CD14-positive monocyte (primary cell): ENCODE data around the gene LIN9. TPM values are rescaled to one million over a fixed set of nuclear protein-coding genes. Genes with fewer than 3 reads are reported as not detected.
"Not testable (repeated sequence)": the region's sequence is repeated elsewhere in the genome, so short reads cannot be mapped to it uniquely, and the experiment has no call there.

Experiments
- DNase-seq, 3 donors: peaks; one replicate each; pipeline ENCODE4 v3.0.0-alpha.2; 2011 to 2022
- H2AFZ ChIP-seq: 2 replicates; pipeline ENCODE4 v1.6.0; 2012; ENCODE audit warnings: mild to moderate bottlenecking, low read depth, low read length, inconsistent platforms; ENCODE audit not compliant: insufficient read depth, poor library complexity, severe bottlenecking
- H3K27ac ChIP-seq, 2 donors: 1 replicate in 1 of 2; 2 replicates in 1 of 2; pipeline ENCODE4 v1.5.1; 2012 to 2013; ENCODE audit warnings: low read length in 2 of 2, control low read depth in 1 of 2, inconsistent platforms in 1 of 2, low read depth in 1 of 2, mild to moderate bottlenecking in 1 of 2
- H3K27me3 ChIP-seq, 2 donors: one replicate each; pipeline versions ENCODE4 v1.6.0 to v1.6.1; 2011 to 2013; ENCODE audit warnings: low read length in 2 of 2; ENCODE audit not compliant: control insufficient read depth in 2 of 2, insufficient read depth in 2 of 2
- H3K36me3 ChIP-seq, 2 donors: replicated peaks in 1 of 2; 1 replicate in 1 of 2; 2 replicates in 1 of 2; pipeline versions ENCODE4 v1.5.1 to v1.6.1; 2012 to 2013; ENCODE audit warnings: low read length in 2 of 2, control low read depth in 1 of 2, inconsistent platforms in 1 of 2, mild to moderate bottlenecking in 1 of 2; ENCODE audit not compliant: insufficient read depth in 2 of 2, control insufficient read depth in 1 of 2
- H3K4me1 ChIP-seq, 2 donors: 1 replicate in 1 of 2; 2 replicates in 1 of 2; pipeline versions ENCODE4 v1.5.1 to v1.6.1; 2012 to 2013; ENCODE audit warnings: low read length in 2 of 2, control low read depth in 1 of 2, inconsistent platforms in 1 of 2, mild to moderate bottlenecking in 1 of 2, moderate library complexity in 1 of 2; ENCODE audit not compliant: insufficient read depth in 2 of 2, control insufficient read depth in 1 of 2
- H3K4me2 ChIP-seq: replicated peaks from 2 replicates; pipeline ENCODE3; 2012; ENCODE audit warnings: low read length, moderate library complexity, mild to moderate bottlenecking; ENCODE audit not compliant: poor library complexity, severe bottlenecking; ENCODE audit errors: extremely low read depth
- H3K4me3 ChIP-seq, 3 experiments: fragments of 200-600 bp in 1 of 3; sonication (generic) in 1 of 3; replicated peaks in 1 of 3; 1 replicate in 2 of 3; 2 replicates in 1 of 3; pipeline ENCODE4 v1.5.1; 2011 to 2013; ENCODE audit warnings: low read length in 3 of 3, mild to moderate bottlenecking in 3 of 3, control low read depth in 2 of 3, low read depth in 2 of 3, inconsistent platforms in 1 of 3, moderate library complexity in 1 of 3
- H3K79me2 ChIP-seq: 2 replicates; pipeline ENCODE4 v1.6.0; 2012; ENCODE audit warnings: mild to moderate bottlenecking, control low read depth, inconsistent platforms, low read length, moderate library complexity; ENCODE audit not compliant: insufficient read depth
- H3K9ac ChIP-seq: 2 replicates; pipeline ENCODE4 v1.6.0; 2017; ENCODE audit warnings: low read length, mild to moderate bottlenecking; ENCODE audit not compliant: insufficient read depth, poor library complexity, severe bottlenecking
- H3K9me3 ChIP-seq, 2 donors: replicated peaks in 1 of 2; 1 replicate in 1 of 2; 2 replicates in 1 of 2; pipeline versions ENCODE4 v1.5.1 to v1.6.1; 2012 to 2013; ENCODE audit warnings: low read length in 2 of 2, control low read depth in 1 of 2; ENCODE audit not compliant: control insufficient read depth in 1 of 2, insufficient read depth in 1 of 2
- H4K20me1 ChIP-seq: 2 replicates; pipeline ENCODE4 v1.6.0; 2012; ENCODE audit warnings: mild to moderate bottlenecking, low read length, control low read depth, moderate library complexity; ENCODE audit not compliant: insufficient read depth
- H3K27ac Mint-ChIP-seq, 7 donors: one replicate each; pipeline ENCODE4 v1.8.0; 2020; ENCODE audit warnings: mild to moderate bottlenecking in 7 of 7, mixed read lengths in 7 of 7, moderate library complexity in 6 of 7, inconsistent platforms in 2 of 7
- H3K27me3 Mint-ChIP-seq, 3 donors: one replicate each; pipeline ENCODE4 v1.8.0; 2021 to 2022; ENCODE audit warnings: low read depth in 3 of 3, mild to moderate bottlenecking in 3 of 3, mixed read lengths in 3 of 3, moderate library complexity in 3 of 3, inconsistent platforms in 1 of 3
- H3K36me3 Mint-ChIP-seq, 2 donors: one replicate each; pipeline ENCODE4 v1.8.0; 2020; ENCODE audit warnings: mixed read lengths in 2 of 2, inconsistent platforms in 1 of 2, mild to moderate bottlenecking in 1 of 2
- H3K4me1 Mint-ChIP-seq: one replicate; pipeline ENCODE4 v1.8.0; 2020; ENCODE audit warnings: mild to moderate bottlenecking, mixed read lengths
- H3K4me3 Mint-ChIP-seq, 2 donors: one replicate each; pipeline ENCODE4 v1.8.0; 2020; ENCODE audit warnings: mild to moderate bottlenecking in 2 of 2, mixed read lengths in 2 of 2, moderate library complexity in 1 of 2
- H3K9me3 Mint-ChIP-seq, 7 donors: one replicate each; pipeline ENCODE4 v1.8.0; 2020 to 2022; ENCODE audit warnings: mixed read lengths in 7 of 7, mild to moderate bottlenecking in 6 of 7, moderate library complexity in 6 of 7, inconsistent platforms in 2 of 7
- WGBS: methylation state at CpG from one replicate; pipeline ENCODE4 v1.1.5; 2013; ENCODE audit warnings: missing lambda C conversion rate; ENCODE audit not compliant: insufficient coverage; 5-methylcytosine and 5-hydroxymethylcytosine counted together
- intact Hi-C, 2 donors: fragments of 100-400 bp; cut with micrococcal nuclease; formaldehyde crosslinking; loops; one replicate each; pipeline versions ENCODE4 v1.15.0 to v1.15.1; 2023
- polyA plus RNA-seq, 3 donors: library from polyadenylated mRNA; depleted of rRNA in 1 of 3; unstranded in 2 of 3; stranded (reverse) in 1 of 3; fragments of 300-500 nt in 2 of 3; fragments of >200 nt in 1 of 3; fragmentation: Illumina TruSeq in 2 of 3; gene quantifications; 1 replicate in 2 of 3; 2 replicates in 1 of 3; pipeline ENCODE4 v1.2.3, GENCODE V29; 2012 to 2021
- TF ChIP-seq, protein P1 (sequence below): fragments of 200-600 bp; IDR thresholded peaks from one replicate; pipeline ENCODE4 v1.8.0; 2022; ENCODE audit warnings: antibody characterized with exemption, mild to moderate bottlenecking

LIN9 gene
- polyA plus RNA-seq, 3 donors, result 0.56 to 1.3 (median 0.76) TPM

- Mint-ChIP-seq H3K9me3 (no peaks in the 10 kb centered on the region), H3K27ac (no peak overlapping the region), H3K4me1 (peaks cover 8% of the 10 kb centered on the region), H3K36me3 (no peaks in the 10 kb centered on the region), H3K27me3 (peaks cover 0 to 3% (median 2%) of the 10 kb centered on the region in 3 donors), H3K4me3 (no peak overlapping the region)
- Histone ChIP-seq H3K4me2 (no peak overlapping the region), H3K27me3 (no peaks in the 10 kb centered on the region), H3K4me1 (peaks cover 6 to 8% of the 10 kb centered on the region in 2 donors), H4K20me1 (no peaks in the 10 kb centered on the region), H3K9me3 (no peaks in the 10 kb centered on the region), H3K27ac (no peak overlapping the region), H3K4me3 (no peak overlapping the region), H2AFZ (no peak overlapping the region), H3K9ac (no peak overlapping the region), H3K79me2 (no peaks in the 10 kb centered on the region), H3K36me3 (no peaks in the 10 kb centered on the region)
- DNase-seq, result no peak
- intact Hi-C loops, result no loop called here
- TF ChIP-seq, protein P1, sequence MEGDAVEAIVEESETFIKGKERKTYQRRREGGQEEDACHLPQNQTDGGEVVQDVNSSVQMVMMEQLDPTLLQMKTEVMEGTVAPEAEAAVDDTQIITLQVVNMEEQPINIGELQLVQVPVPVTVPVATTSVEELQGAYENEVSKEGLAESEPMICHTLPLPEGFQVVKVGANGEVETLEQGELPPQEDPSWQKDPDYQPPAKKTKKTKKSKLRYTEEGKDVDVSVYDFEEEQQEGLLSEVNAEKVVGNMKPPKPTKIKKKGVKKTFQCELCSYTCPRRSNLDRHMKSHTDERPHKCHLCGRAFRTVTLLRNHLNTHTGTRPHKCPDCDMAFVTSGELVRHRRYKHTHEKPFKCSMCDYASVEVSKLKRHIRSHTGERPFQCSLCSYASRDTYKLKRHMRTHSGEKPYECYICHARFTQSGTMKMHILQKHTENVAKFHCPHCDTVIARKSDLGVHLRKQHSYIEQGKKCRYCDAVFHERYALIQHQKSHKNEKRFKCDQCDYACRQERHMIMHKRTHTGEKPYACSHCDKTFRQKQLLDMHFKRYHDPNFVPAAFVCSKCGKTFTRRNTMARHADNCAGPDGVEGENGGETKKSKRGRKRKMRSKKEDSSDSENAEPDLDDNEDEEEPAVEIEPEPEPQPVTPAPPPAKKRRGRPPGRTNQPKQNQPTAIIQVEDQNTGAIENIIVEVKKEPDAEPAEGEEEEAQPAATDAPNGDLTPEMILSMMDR, result no peak
- WGBS, result no CpG with 5 or more reads among the region's 1 CpG
These were observed 105.7 kb downstream of the LIN9 start for GRCh38 chr1:226203240-226203639.

DNA sequence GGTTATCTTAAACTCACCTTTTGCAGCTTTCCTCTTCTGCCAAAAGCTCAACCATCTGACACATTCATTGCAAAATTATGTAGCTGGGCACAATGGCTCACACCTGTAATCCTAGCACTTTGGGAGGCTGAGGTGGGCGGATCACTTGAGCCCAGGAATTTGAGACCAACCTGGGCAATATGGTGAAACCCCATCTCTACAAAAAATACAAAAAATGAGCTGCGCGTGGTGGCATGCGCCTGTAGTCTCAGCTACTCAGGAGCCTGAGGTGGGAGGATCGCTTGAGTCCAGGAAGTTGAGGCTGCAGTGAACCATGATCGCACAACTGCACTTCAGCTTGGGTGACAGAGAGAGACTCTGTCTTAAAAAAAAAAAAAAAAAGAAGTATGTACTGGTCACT, 106.3 kb downstream of the LIN9 start:
- H2AFZ ChIP-seq, H3K36me3 Mint-ChIP-seq, H3K9me3 ChIP-seq, H3K27ac Mint-ChIP-seq, H3K27me3 Mint-ChIP-seq, H3K4me2 ChIP-seq, H3K27ac ChIP-seq, intact Hi-C loops, H3K9me3 Mint-ChIP-seq, H3K9ac ChIP-seq, H3K79me2 ChIP-seq, H3K4me1 ChIP-seq, H3K27me3 ChIP-seq, DNase-seq, H3K4me1 Mint-ChIP-seq, H4K20me1 ChIP-seq, H3K4me3 Mint-ChIP-seq, H3K36me3 ChIP-seq, H3K4me3 ChIP-seq: not testable (repeated sequence)
- WGBS, result no CpG with 5 or more reads among the region's 6 CpGs
